Neural cell (in vitro differentiated cells): ENCODE data around the gene TNFAIP8. TPM values are rescaled to one million over a fixed set of nuclear protein-coding genes. Genes with fewer than 3 reads are reported as not detected.

Source experiments
- H2AFZ ChIP-seq: fragments of 200-600, 300-800 bp; sonication (generic), shearing (Covaris generic); 2 replicates; pipeline ENCODE4 v1.6.0; 2014; ENCODE audit warnings: low read depth, mild to moderate bottlenecking, antibody characterized with exemption, low read length, moderate library complexity
- H3F3A ChIP-seq: fragments of 200-600 bp; shearing (Covaris generic); 2 replicates; pipeline ENCODE4 v1.6.1; 2016; ENCODE audit warnings: mild to moderate bottlenecking, moderate library complexity, mixed read lengths, antibody characterized with exemption, low read length; ENCODE audit not compliant: insufficient read depth, poor library complexity, severe bottlenecking
- H3K27ac ChIP-seq: fragments of 200-600, 300-800 bp; sonication (generic), shearing (Covaris generic); 2 replicates; pipeline ENCODE4 v1.5.1; 2014; ENCODE audit warnings: mild to moderate bottlenecking, low read length, moderate library complexity
- H3K27me3 ChIP-seq: fragments of 300-800, 200-600 bp; sonication (generic), shearing (Covaris generic); 2 replicates; pipeline ENCODE4 v1.6.0; 2014; ENCODE audit warnings: mild to moderate bottlenecking, low read depth, low read length, moderate library complexity; ENCODE audit not compliant: insufficient read depth
- H3K36me3 ChIP-seq: fragments of 300-800, 200-600 bp; sonication (generic), shearing (Covaris generic); 2 replicates; pipeline ENCODE4 v1.5.1; 2014; ENCODE audit warnings: mild to moderate bottlenecking, antibody characterized with exemption, low read length, moderate library complexity; ENCODE audit not compliant: insufficient read depth
- H3K4me2 ChIP-seq: fragments of 300-800, 200-600 bp; sonication (generic), shearing (Covaris generic); 2 replicates; pipeline ENCODE4 v1.6.0; 2014; ENCODE audit warnings: mild to moderate bottlenecking, low read length
- H3K4me3 ChIP-seq: fragments of 300-800, 200-600 bp; sonication (generic), shearing (Covaris generic); 2 replicates; pipeline ENCODE4 v1.5.1; 2014; ENCODE audit warnings: mild to moderate bottlenecking, low read length, moderate library complexity
- H3K79me2 ChIP-seq: fragments of 200-600 bp; shearing (Covaris generic); replicated peaks from 2 replicates; pipeline ENCODE4 v1.6.0; 2014; ENCODE audit warnings: mild to moderate bottlenecking, low read length, moderate library complexity; ENCODE audit not compliant: insufficient read depth
- H3K9ac ChIP-seq: fragments of 300-800, 200-600 bp; sonication (generic), shearing (Covaris generic); 2 replicates; pipeline ENCODE4 v1.6.1; 2016; ENCODE audit warnings: mild to moderate bottlenecking, low read length, mixed read lengths
- H3K9me2 ChIP-seq: fragments of 200-600 bp; shearing (Covaris generic); 2 replicates; pipeline ENCODE4 v1.6.1; 2016; ENCODE audit warnings: mild to moderate bottlenecking, low read length, mixed read lengths; ENCODE audit not compliant: insufficient read depth
- H3K9me3 ChIP-seq: fragments of 200-600, 300-800 bp; sonication (generic), shearing (Covaris generic); 2 replicates; pipeline ENCODE4 v1.6.1; 2016; ENCODE audit warnings: mild to moderate bottlenecking, mixed run types, low read length, moderate library complexity, mixed read lengths
- H4K20me1 ChIP-seq: fragments of 200-600 bp; shearing (Covaris generic); 2 replicates; pipeline ENCODE4 v1.6.1; 2016; ENCODE audit warnings: mild to moderate bottlenecking, mixed run types; ENCODE audit not compliant: insufficient read depth
- EP300 ChIP-seq: fragments of 450-650 bp; conservative IDR thresholded peaks from 2 replicates; pipeline ENCODE4 v1.6.1; 2014; ENCODE audit warnings: antibody characterized with exemption, mild to moderate bottlenecking, moderate library complexity; ENCODE audit not compliant: poor library complexity, severe bottlenecking
- EZH2 ChIP-seq: fragments of 200-600, 300-800 bp; shearing (Covaris generic), sonication (generic); IDR thresholded peaks from 2 replicates; pipeline ENCODE4 v1.6.1; 2014; ENCODE audit warnings: antibody characterized with exemption, low read length, borderline replicate concordance, mild to moderate bottlenecking; ENCODE audit not compliant: insufficient read depth, poor library complexity, severe bottlenecking
- MXI1 ChIP-seq: fragments of 450-650 bp; conservative IDR thresholded peaks from 2 replicates; pipeline ENCODE4 v1.6.1; 2014; ENCODE audit warnings: antibody characterized with exemption, mild to moderate bottlenecking; ENCODE audit not compliant: poor library complexity, severe bottlenecking
- POLR2AphosphoS5 ChIP-seq: IDR thresholded peaks from 2 replicates; pipeline ENCODE4 v1.6.1; 2012
- RAD21 ChIP-seq: fragments of 450-650 bp; conservative IDR thresholded peaks from 2 replicates; pipeline ENCODE4 v1.6.1; 2014; ENCODE audit warnings: antibody characterized with exemption, mild to moderate bottlenecking, moderate library complexity
- SMC3 ChIP-seq: fragments of 450-650 bp; conservative IDR thresholded peaks from 2 replicates; pipeline ENCODE4 v1.6.1; 2014; ENCODE audit warnings: antibody characterized with exemption, mild to moderate bottlenecking, moderate library complexity; ENCODE audit not compliant: poor library complexity
- TAF1 ChIP-seq: IDR thresholded peaks from 2 replicates; pipeline ENCODE4 v1.6.1; 2012; ENCODE audit warnings: low read depth
- polyA plus RNA-seq: library from polyadenylated mRNA; depleted of rRNA; stranded (reverse); fragments of >200 nt; gene quantifications from 2 replicates; pipeline ENCODE4 v1.2.3, GENCODE V29; 2014
- TF ChIP-seq, protein P1 (sequence below): fragments of 450-650 bp; IDR thresholded peaks from 2 replicates; pipeline ENCODE4 v1.5.1; 2014; ENCODE audit warnings: antibody characterized with exemption, mild to moderate bottlenecking, moderate library complexity; ENCODE audit not compliant: poor library complexity, severe bottlenecking
- TF ChIP-seq, protein P2 (sequence below): IDR thresholded peaks from 2 replicates; pipeline ENCODE4 v1.6.1; 2012; ENCODE audit warnings: borderline replicate concordance

The TNFAIP8 gene
- polyA plus RNA-seq, 1 donor from 2014 or later: 0.26 TPM

DNA sequence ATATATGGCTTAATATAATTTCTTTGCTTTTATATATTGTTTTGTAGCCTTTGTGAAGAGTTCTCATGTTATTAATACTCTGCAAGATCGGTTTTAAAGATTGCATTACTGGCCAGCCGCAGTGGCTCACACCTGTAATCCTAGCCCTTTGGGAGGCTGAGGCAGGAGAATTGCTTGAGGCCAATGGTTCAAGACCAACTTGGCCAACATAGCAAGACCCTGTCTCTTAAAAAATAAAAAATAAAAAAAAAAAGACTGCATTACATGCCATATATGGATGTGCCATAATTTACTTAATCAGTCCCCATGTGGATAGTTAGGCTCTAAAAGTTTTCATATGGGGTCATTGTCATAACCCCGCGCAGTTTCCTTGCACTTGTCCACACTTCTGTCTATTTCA lies 31.0 kb upstream of the TNFAIP8 start:
- Histone ChIP-seq H3K27me3 (no peaks in the 10 kb centered on the region), H3K27ac (no peak overlapping the region), H3K9me2 (no peaks in the 10 kb centered on the region), H2AFZ (no peak overlapping the region), H3F3A (no peaks in the 10 kb centered on the region), H3K36me3 (no peaks in the 10 kb centered on the region), H3K4me2 (no peak overlapping the region), H3K9me3 (no peaks in the 10 kb centered on the region), H3K79me2 (no peaks in the 10 kb centered on the region), H3K9ac (no peak overlapping the region), H4K20me1 (no peaks in the 10 kb centered on the region), H3K4me3 (no peak overlapping the region)
- no peak for TF ChIP-seq RAD21
- TF ChIP-seq, protein P1, sequence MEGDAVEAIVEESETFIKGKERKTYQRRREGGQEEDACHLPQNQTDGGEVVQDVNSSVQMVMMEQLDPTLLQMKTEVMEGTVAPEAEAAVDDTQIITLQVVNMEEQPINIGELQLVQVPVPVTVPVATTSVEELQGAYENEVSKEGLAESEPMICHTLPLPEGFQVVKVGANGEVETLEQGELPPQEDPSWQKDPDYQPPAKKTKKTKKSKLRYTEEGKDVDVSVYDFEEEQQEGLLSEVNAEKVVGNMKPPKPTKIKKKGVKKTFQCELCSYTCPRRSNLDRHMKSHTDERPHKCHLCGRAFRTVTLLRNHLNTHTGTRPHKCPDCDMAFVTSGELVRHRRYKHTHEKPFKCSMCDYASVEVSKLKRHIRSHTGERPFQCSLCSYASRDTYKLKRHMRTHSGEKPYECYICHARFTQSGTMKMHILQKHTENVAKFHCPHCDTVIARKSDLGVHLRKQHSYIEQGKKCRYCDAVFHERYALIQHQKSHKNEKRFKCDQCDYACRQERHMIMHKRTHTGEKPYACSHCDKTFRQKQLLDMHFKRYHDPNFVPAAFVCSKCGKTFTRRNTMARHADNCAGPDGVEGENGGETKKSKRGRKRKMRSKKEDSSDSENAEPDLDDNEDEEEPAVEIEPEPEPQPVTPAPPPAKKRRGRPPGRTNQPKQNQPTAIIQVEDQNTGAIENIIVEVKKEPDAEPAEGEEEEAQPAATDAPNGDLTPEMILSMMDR: no peak
- TF ChIP-seq POLR2AphosphoS5: no peak
- TF ChIP-seq, protein P2, sequence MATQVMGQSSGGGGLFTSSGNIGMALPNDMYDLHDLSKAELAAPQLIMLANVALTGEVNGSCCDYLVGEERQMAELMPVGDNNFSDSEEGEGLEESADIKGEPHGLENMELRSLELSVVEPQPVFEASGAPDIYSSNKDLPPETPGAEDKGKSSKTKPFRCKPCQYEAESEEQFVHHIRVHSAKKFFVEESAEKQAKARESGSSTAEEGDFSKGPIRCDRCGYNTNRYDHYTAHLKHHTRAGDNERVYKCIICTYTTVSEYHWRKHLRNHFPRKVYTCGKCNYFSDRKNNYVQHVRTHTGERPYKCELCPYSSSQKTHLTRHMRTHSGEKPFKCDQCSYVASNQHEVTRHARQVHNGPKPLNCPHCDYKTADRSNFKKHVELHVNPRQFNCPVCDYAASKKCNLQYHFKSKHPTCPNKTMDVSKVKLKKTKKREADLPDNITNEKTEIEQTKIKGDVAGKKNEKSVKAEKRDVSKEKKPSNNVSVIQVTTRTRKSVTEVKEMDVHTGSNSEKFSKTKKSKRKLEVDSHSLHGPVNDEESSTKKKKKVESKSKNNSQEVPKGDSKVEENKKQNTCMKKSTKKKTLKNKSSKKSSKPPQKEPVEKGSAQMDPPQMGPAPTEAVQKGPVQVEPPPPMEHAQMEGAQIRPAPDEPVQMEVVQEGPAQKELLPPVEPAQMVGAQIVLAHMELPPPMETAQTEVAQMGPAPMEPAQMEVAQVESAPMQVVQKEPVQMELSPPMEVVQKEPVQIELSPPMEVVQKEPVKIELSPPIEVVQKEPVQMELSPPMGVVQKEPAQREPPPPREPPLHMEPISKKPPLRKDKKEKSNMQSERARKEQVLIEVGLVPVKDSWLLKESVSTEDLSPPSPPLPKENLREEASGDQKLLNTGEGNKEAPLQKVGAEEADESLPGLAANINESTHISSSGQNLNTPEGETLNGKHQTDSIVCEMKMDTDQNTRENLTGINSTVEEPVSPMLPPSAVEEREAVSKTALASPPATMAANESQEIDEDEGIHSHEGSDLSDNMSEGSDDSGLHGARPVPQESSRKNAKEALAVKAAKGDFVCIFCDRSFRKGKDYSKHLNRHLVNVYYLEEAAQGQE: no peak
- no peak for TF ChIP-seq EP300
- TF ChIP-seq SMC3: no peak
- TF ChIP-seq TAF1: no peak
- no peak for TF ChIP-seq MXI1

DNA sequence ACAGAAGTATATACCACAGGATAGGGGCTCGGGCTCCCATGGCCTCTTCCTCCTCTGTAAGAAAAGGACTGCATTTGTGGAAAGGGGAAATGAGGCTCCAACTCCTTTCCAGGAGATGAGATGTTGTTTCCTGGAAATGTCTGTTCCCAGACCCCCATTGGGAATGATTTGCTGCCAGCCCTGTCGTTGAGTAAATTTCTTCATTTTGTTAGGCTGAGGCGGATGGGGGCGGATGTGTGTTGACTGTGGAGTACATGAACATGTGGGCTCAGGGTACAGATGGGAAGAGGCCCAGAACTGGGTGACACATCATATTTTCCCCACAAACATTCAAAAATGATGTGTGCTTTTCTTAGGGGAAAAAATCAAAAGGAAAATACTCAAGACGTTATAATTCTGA lies 28.8 kb upstream of the TNFAIP8 start:
- H3K4me2 ChIP-seq: no peak overlapping the region
- H3K9ac ChIP-seq: no peak overlapping the region
- no peaks in the 10 kb centered on the region for H3K9me2 ChIP-seq
- TF ChIP-seq TAF1: no peak
- H3K9me3 ChIP-seq: no peaks in the 10 kb centered on the region
- no peaks in the 10 kb centered on the region for H3K27me3 ChIP-seq
- no peaks in the 10 kb centered on the region for H3K79me2 ChIP-seq
- H4K20me1 ChIP-seq: no peaks in the 10 kb centered on the region
- H3K36me3 ChIP-seq: no peaks in the 10 kb centered on the region
- H3F3A ChIP-seq: no peaks in the 10 kb centered on the region
- H2AFZ ChIP-seq: no peak overlapping the region
- no peak overlapping the region for H3K4me3 ChIP-seq
- no peak overlapping the region for H3K27ac ChIP-seq

DNA sequence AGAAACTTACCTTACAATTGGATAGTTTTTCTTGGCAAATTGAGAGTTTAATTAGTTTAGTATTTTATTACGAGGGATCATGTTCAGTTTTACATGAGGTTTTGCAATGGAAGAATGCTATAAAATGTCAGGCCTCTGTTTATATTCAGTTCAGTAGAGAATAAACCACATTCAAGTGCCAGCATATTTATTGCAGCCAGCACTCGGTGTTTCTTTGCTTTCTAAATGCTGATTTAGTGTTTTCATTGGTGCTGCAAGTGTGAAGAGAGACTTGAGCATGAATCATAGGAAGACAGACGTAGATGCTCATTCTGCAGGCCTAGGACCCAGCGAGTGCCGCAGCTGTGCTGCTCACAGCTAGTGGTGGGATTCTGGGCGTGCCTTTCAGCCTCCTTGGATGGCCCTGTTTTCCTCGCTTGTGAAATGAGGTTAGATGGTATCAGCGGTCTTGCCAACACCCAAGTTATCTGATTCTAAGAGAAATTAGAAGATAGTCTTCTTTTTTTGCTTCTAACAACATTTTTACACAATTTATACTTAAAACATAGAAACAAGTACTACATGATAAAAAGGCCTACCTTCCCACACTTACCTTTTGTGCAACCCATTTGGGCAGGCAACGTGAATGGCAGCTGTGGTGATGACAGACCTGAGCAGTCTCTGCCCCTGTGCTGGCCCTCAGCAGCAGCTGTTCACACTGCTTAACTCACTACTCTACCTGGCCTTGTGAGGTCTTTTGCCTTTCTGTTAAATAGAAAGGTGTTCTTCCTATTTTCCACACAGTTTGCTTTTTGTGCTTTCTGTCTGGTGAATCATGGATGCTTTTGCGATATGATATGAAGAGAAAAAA lies 26.8 kb upstream of the TNFAIP8 start:
- TF ChIP-seq RAD21 (no peak), TAF1 (no peak), EP300 (no peak), SMC3 (no peak), EZH2 (no peak), MXI1 (no peak), POLR2AphosphoS5 (no peak)
- TF ChIP-seq, protein P2: no peak
- TF ChIP-seq, protein P1: no peak
- Histone ChIP-seq H3F3A (no peaks in the 10 kb centered on the region), H3K79me2 (no peaks in the 10 kb centered on the region), H4K20me1 (no peaks in the 10 kb centered on the region), H3K4me3 (no peak overlapping the region), H3K9me3 (no peaks in the 10 kb centered on the region), H3K9me2 (no peaks in the 10 kb centered on the region), H3K9ac (no peak overlapping the region), H3K27ac (no peak overlapping the region), H3K36me3 (no peaks in the 10 kb centered on the region), H3K27me3 (no peaks in the 10 kb centered on the region), H2AFZ (no peak overlapping the region), H3K4me2 (no peak overlapping the region)
